Muscle layer of colon (tissue), 2 donors: ENCODE data around the gene FOXJ3.

Experiments
- H3K27ac ChIP-seq: one replicate; pipeline ENCODE4 v1.7.0; 2013; ENCODE audit warnings: low read depth, mild to moderate bottlenecking, low read length, moderate library complexity
- H3K27me3 ChIP-seq, 2 donors: one replicate each; pipeline ENCODE4 v1.7.0; 2013; ENCODE audit warnings: low read length in 2 of 2, mild to moderate bottlenecking in 2 of 2; ENCODE audit not compliant: insufficient read depth in 2 of 2, control insufficient read depth in 1 of 2
- H3K36me3 ChIP-seq: one replicate; pipeline ENCODE4 v1.7.0; 2013; ENCODE audit warnings: mild to moderate bottlenecking, low read length; ENCODE audit not compliant: insufficient read depth
- H3K4me1 ChIP-seq: one replicate; pipeline ENCODE4 v1.7.0; 2013; ENCODE audit warnings: mild to moderate bottlenecking, low read length; ENCODE audit not compliant: insufficient read depth
- H3K4me3 ChIP-seq, 2 donors: one replicate each; pipeline ENCODE4 v1.7.0; 2013; ENCODE audit warnings: low read length in 2 of 2, low read depth in 1 of 2, mild to moderate bottlenecking in 1 of 2, moderate library complexity in 1 of 2
- H3K9ac ChIP-seq: one replicate; pipeline ENCODE4 v1.7.0; 2013; ENCODE audit warnings: low read length
- H3K9me3 ChIP-seq: one replicate; pipeline ENCODE4 v1.7.0; 2013; ENCODE audit warnings: mild to moderate bottlenecking, low read length
- donor health status: abdominal sarcoma.
- donor health status: Adenocarcinoma of cecum.

FOXJ3 gene

DNA sequence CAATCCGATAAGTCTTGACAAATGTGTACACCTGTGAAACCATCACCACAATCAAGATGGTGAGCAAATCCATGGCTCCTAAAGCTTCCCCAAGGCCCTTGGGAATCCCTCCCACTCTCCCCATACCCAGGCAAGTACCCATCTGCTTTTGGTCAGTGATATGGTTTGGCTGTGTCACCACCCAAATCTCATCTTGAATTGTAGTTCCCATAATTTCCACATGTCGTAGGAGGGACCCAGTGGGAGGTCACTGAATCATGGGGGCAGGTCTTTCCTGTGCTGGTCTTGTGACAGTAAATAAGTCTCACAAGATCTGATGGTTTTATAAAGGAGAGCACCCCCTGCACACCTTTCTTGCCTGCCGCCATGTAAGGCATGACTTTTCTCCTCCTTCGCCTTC lies 196.4 kb downstream of the FOXJ3 start:
- Histone ChIP-seq H3K36me3 (no peaks in the 10 kb centered on the region), H3K4me3 (no peak overlapping the region), H3K9ac (no peak overlapping the region), H3K4me1 (no peaks in the 10 kb centered on the region), H3K27ac (no peak overlapping the region), H3K9me3 (no peaks in the 10 kb centered on the region), H3K27me3 (peaks cover 0 to under 1% of the 10 kb centered on the region in 2 donors)

- Histone ChIP-seq H3K4me3 (no peak overlapping the region), H3K36me3 (no peaks in the 10 kb centered on the region), H3K9me3 (no peaks in the 10 kb centered on the region), H3K4me1 (no peaks in the 10 kb centered on the region), H3K27me3 (no peaks in the 10 kb centered on the region), H3K9ac (no peak overlapping the region), H3K27ac (no peak overlapping the region)
These were observed 197.3 kb downstream of the FOXJ3 start for GRCh38 chr1:42137766-42138165.

DNA sequence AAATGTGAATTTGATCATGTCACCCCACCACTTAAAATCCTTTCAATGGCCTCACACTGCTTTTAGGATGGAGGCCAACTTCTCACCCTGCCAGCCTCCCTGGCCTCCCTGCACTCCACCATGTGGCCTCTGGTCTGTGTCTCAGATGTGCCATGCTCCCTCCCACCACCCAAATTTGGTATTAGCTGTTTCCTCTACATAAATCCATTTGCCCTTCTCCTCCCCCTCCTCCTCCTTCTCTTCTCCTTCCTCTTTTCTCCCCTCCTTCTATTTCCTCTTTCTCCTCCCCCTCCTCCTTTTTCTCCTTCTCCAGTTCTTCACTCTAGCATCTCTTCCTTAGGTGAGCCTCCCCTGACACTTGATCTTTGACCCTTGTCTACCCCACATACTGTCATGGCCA lies 198.6 kb downstream of the FOXJ3 start:
- H3K4me1 ChIP-seq = no peaks in the 10 kb centered on the region
- no peak overlapping the region for H3K9ac ChIP-seq
- H3K27me3 ChIP-seq = no peaks in the 10 kb centered on the region
- no peaks in the 10 kb centered on the region for H3K36me3 ChIP-seq
- H3K27ac ChIP-seq = no peak overlapping the region
- H3K9me3 ChIP-seq = no peaks in the 10 kb centered on the region
- H3K4me3 ChIP-seq = no peak overlapping the region

DNA sequence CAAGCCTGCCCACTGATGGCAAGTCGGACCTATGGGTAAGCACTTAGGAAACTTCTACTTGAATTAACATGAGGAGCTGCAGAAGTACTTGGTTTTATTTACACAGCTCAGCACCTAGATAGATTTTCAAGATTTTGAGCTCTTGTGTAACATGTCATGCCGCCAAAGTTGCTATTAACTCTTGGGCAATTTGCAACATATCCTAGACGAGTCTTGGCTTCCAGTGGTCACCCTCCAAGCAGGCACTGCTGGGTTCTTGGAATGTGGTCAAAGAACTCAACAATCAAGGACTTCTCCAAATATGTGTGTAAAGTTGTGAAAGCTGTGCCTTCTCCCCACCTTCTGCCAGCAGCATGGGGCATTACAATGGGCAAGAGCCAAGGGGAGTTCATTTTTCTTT lies 199.6 kb downstream of the FOXJ3 start:
- H3K27me3 ChIP-seq = no peaks in the 10 kb centered on the region
- H3K27ac ChIP-seq = no peak overlapping the region

DNA sequence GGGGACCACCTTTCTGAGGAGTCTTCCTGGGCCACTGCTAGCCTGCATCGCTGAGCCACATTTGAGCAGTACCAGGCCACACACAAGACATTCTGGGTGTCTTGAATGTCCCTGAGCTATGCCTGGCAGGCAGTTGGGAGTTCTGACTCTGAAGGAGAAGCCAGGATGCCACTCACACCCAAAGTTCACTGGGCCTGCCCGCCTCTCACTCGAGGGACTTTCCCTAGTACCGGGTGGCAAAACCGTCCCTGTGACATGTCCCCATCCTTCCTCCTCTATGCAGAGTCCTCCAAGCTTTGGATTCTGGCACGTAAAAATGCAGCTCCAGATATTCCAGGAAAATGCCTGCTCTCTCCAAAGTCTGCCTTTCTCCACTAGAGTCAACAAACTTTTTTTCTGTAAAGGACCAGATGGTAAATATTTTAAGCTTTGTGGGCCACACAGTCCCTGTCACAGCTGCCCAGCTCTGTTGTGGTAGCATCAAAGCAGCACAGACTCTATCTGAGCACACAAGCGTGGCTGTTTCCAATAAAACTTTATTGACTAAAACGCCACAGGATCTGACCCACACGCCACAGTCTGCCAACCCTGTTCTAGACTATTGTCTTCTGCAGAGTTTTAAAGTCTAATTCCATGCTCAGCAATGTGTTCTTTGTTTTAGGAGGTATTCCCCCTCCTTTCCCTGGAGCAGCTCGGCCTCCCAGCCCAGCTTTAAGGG lies 201.1 kb downstream of the FOXJ3 start:
- H3K9ac ChIP-seq = no peak overlapping the region
- no peaks in the 10 kb centered on the region for H3K4me1 ChIP-seq
- no peaks in the 10 kb centered on the region for H3K9me3 ChIP-seq
- no peaks in the 10 kb centered on the region for H3K27me3 ChIP-seq
- no peak overlapping the region for H3K4me3 ChIP-seq
- H3K36me3 ChIP-seq = no peaks in the 10 kb centered on the region
- H3K27ac ChIP-seq = no peak overlapping the region

More for the DNA sequence above, 199.6 kb downstream of the FOXJ3 start:
- H3K9ac ChIP-seq = no peak overlapping the region
- no peak overlapping the region for H3K4me3 ChIP-seq
- H3K9me3 ChIP-seq = no peaks in the 10 kb centered on the region
- H3K36me3 ChIP-seq = no peaks in the 10 kb centered on the region
- no peaks in the 10 kb centered on the region for H3K4me1 ChIP-seq

DNA sequence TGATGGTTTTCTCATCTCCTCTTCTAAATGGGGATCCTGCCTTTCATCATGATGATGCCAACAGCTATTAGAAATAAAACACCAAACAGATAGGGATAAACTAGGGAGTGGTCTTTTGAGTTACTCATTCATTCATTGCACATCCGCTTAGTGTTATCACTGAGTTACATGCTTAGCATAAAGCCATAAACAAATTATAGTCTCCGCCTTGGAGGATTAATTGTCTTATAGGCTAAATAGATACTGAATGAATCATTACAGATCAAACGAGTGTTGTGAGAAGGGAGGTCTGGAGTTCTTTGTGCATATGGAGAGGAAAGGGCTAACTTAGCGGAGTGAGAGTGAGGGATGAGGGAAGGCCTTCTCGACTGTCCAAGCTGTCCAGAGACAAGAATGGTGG lies 201.6 kb downstream of the FOXJ3 start:
- H3K27ac ChIP-seq = no peak overlapping the region
- no peak overlapping the region for H3K4me3 ChIP-seq
- no peaks in the 10 kb centered on the region for H3K36me3 ChIP-seq
- H3K27me3 ChIP-seq = no peaks in the 10 kb centered on the region
- H3K9ac ChIP-seq = no peak overlapping the region
- no peaks in the 10 kb centered on the region for H3K4me1 ChIP-seq
- H3K9me3 ChIP-seq = no peaks in the 10 kb centered on the region

GRCh38 chr1:42130061-42130660 lies 204.9 kb downstream of the FOXJ3 start:
- no peak overlapping the region for H3K27ac ChIP-seq
- H3K27me3 ChIP-seq = no peaks in the 10 kb centered on the region
- no peak overlapping the region for H3K9ac ChIP-seq
- H3K4me3 ChIP-seq = no peak overlapping the region
- no peaks in the 10 kb centered on the region for H3K9me3 ChIP-seq
- no peaks in the 10 kb centered on the region for H3K4me1 ChIP-seq
- no peaks in the 10 kb centered on the region for H3K36me3 ChIP-seq

DNA sequence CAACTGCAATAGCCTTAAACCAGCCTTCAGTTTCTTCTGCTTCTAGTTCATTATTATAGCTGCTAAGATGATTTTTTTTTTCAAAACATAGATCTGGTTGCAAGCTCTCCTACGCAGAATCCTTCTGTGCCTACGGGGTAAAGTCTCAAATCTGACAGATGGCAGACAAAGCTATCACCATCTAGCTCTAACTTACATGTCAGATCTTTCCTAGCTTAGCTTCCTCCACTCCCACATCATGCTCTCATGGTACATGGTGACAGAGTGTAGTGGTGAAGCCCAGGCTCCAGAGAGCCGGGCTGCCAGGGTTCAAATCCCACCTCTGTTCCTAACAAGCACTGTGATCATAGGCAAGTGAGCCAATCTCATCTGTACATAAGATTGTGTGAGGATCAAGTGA lies 206.1 kb downstream of the FOXJ3 start:
- H3K36me3 ChIP-seq = no peaks in the 10 kb centered on the region
- no peak overlapping the region for H3K27ac ChIP-seq
- H3K9me3 ChIP-seq = no peaks in the 10 kb centered on the region
- H3K27me3 ChIP-seq = no peaks in the 10 kb centered on the region
- no peak overlapping the region for H3K9ac ChIP-seq
- H3K4me1 ChIP-seq = no peaks in the 10 kb centered on the region
- H3K4me3 ChIP-seq = no peak overlapping the region

DNA sequence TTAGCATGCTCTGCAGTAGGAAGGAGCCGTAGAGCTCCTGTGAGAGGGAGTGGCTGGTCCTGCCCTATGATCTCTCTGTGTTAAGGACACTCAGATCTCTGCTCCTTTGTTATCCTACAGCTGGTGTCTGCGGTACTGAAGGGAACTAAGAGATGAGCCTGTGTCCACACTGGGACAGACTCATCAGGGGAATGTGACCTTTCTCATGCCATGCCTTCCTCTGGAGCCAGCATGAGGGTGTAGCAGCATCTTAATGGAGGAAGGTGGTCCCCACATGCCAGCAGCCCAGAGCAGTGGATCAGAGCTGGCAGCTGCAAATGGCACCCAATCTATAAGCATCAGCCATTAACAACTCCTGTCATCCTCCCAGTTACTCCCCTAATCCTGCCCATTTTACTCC lies 206.5 kb downstream of the FOXJ3 start:
- Histone ChIP-seq H3K4me3 (no peak overlapping the region), H3K27me3 (no peaks in the 10 kb centered on the region), H3K36me3 (no peaks in the 10 kb centered on the region), H3K27ac (no peak overlapping the region), H3K9ac (no peak overlapping the region), H3K4me1 (no peaks in the 10 kb centered on the region), H3K9me3 (no peaks in the 10 kb centered on the region)

GRCh38 chr1:42127767-42128166 lies 207.3 kb downstream of the FOXJ3 start:
- Histone ChIP-seq H3K4me3 (no peak overlapping the region), H3K27me3 (no peaks in the 10 kb centered on the region), H3K4me1 (no peaks in the 10 kb centered on the region), H3K9me3 (no peaks in the 10 kb centered on the region), H3K36me3 (no peaks in the 10 kb centered on the region), H3K27ac (no peak overlapping the region), H3K9ac (no peak overlapping the region)
